Omental fat pad (tissue), 4 donors: ENCODE data around the gene USH1G. TPM values are rescaled to one million over a fixed set of nuclear protein-coding genes. Genes with fewer than 3 reads are reported as not detected.
A peak's percentile ranks its signal among the peaks of the same experiment; 100 is the strongest.
"Not testable (repeated sequence)": the region's sequence is repeated elsewhere in the genome, so short reads cannot be mapped to it uniquely, and the experiment has no call there.

Source experiments
- ATAC-seq: fragments of 150-250 bp; one replicate; pipeline ENCODE4 v1.9.1; 2016; ENCODE audit warnings: mild to moderate bottlenecking, moderate library complexity; ENCODE audit not compliant: low FRiP score
- DNase-seq: peaks from one replicate; pipeline ENCODE4 v3.0.0-alpha.2; 2019; ENCODE audit warnings: low spot score
- CTCF ChIP-seq, 3 donors: fragments of 450-650 bp; IDR thresholded peaks; one replicate each; pipeline ENCODE4 v1.5.1; 2016 to 2017; ENCODE audit warnings: antibody characterized with exemption in 3 of 3, mild to moderate bottlenecking in 3 of 3, moderate library complexity in 2 of 3
- total RNA-seq, 4 donors: library from RNA; depleted of rRNA; stranded (reverse); fragments of >200 nt; gene quantifications; one replicate each; pipeline ENCODE4 v1.1.0, GENCODE V29; 2016

Gene USH1G
- total RNA-seq, 4 donors from 2014 or later: not detected

DNA sequence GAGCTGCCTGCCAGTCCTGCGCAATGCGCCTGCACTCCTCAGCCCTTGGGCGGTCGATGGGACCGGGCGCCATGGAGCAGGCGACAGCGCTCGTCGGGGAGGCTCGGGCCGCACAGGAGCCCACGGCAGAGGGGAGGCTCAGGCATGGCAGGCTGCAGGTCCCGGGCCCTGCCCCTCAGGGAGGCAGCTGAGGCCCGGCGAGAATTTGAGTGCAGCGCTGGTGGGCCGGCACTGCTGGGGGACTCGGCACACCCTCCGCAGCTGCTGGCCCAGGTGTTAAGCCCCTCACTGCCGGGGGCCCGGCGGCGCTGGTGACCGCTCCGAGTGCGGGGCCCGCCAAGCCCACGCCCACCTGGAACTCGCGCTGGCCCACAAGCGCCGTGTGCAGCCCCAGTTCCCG lies 16.0 kb downstream of the USH1G start:
- ATAC-seq: no peak
- TF ChIP-seq CTCF (IDR thresholded peaks at IDR 0.05): no peak

GRCh38 chr17:74906214-74906793 lies 16.8 kb downstream of the USH1G start:
- ATAC-seq, DNase-seq: not testable (repeated sequence)

More for the DNA sequence above, 16.0 kb downstream of the USH1G start:
- no peak for DNase-seq

- TF ChIP-seq CTCF (IDR thresholded peaks at IDR 0.05): no peak
- ATAC-seq (peak; percentile 28), DNase-seq (no peak)
These were observed 18.2 kb downstream of the USH1G start for GRCh38 chr17:74904687-74905409.

GRCh38 chr17:74903671-74904070 lies 19.4 kb downstream of the USH1G start:
- no peak for TF ChIP-seq CTCF (IDR thresholded peaks at IDR 0.05)
- ATAC-seq: no peak
- no peak for DNase-seq

GRCh38 chr17:74903034-74903433 lies 20.0 kb downstream of the USH1G start:
- ATAC-seq: no peak
- no peak for DNase-seq
- no peak for TF ChIP-seq CTCF (IDR thresholded peaks at IDR 0.05)

- TF ChIP-seq CTCF (IDR thresholded peaks at IDR 0.05): no peak
- no peak for DNase-seq
These were observed 21.5 kb downstream of the USH1G start for GRCh38 chr17:74901353-74902135.

GRCh38 chr17:74900208-74900607 lies 22.8 kb downstream of the USH1G start:
- DNase-seq (no peak), ATAC-seq (no peak)
- TF ChIP-seq CTCF (IDR thresholded peaks at IDR 0.05): no peak

More at GRCh38 chr17:74901353-74902135, 21.5 kb downstream of the USH1G start:
- no peak for ATAC-seq
